ENCODE measurements around the gene KIDINS220.

DNA sequence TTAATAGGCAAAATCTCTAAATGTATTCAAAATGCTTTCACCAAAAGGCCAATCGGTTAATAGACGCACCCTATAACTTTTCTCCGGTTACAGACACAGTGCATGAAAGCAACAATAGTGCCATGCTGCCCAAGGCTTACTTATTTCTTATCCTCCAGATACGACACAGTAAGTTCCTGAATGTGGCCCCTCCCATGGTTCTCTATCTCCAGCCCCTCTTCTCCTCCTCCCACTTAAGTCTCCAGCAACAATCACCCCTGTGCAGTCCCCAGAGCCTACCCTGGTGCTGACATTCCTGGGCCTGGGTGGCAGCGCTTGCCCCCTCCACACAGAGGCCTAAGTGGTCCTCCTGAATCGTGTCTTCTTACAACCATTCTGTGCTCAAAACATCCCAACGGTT lies 3.6 kb downstream of the KIDINS220 start:
- TF ChIP-seq, protein P1, sequence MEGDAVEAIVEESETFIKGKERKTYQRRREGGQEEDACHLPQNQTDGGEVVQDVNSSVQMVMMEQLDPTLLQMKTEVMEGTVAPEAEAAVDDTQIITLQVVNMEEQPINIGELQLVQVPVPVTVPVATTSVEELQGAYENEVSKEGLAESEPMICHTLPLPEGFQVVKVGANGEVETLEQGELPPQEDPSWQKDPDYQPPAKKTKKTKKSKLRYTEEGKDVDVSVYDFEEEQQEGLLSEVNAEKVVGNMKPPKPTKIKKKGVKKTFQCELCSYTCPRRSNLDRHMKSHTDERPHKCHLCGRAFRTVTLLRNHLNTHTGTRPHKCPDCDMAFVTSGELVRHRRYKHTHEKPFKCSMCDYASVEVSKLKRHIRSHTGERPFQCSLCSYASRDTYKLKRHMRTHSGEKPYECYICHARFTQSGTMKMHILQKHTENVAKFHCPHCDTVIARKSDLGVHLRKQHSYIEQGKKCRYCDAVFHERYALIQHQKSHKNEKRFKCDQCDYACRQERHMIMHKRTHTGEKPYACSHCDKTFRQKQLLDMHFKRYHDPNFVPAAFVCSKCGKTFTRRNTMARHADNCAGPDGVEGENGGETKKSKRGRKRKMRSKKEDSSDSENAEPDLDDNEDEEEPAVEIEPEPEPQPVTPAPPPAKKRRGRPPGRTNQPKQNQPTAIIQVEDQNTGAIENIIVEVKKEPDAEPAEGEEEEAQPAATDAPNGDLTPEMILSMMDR (IDR thresholded peaks at IDR 0.05; ENCODE audit: low read depth, low read length, missing input control), result no peak
- no peak for TF ChIP-seq SP1 (IDR thresholded peaks at IDR 0.05)
- TF ChIP-seq FOXA1 (IDR thresholded peaks at IDR 0.05), result no peak
